Mucosa of gallbladder (tissue), 1 donor: ENCODE data around the gene EYA2. TPM values are rescaled to one million over a fixed set of nuclear protein-coding genes. Genes with fewer than 3 reads are reported as not detected.
A peak's percentile ranks its signal among the peaks of the same experiment; 100 is the strongest.

ENCODE experiments used
- DNase-seq: peaks from one replicate; pipeline ENCODE4 v3.0.0-alpha.2; 2020; ENCODE audit warnings: low spot score
- total RNA-seq: library from RNA; stranded (reverse); gene quantifications from one replicate; pipeline ENCODE4 v1.2.1, GENCODE V29; 2021
- donor health status: DM: no; HTN: no; CAD: no.

EYA2 gene
- total RNA-seq, 1 donor from 2014 or later, result 2.1 TPM

GRCh38 chr20:47036091-47036870 lies 141.6 kb downstream of the EYA2 start:
- DNase-seq, result no peak

GRCh38 chr20:47038566-47039560 lies 144.2 kb downstream of the EYA2 start:
- DNase-seq, result no peak

GRCh38 chr20:47040506-47041125 lies 146.0 kb downstream of the EYA2 start:
- no peak for DNase-seq

GRCh38 chr20:47041396-47041899 lies 146.8 kb downstream of the EYA2 start:
- no peak for DNase-seq

- DNase-seq, result no peak
Observed at GRCh38 chr20:47042464-47042863, 147.8 kb downstream of the EYA2 start.

- no peak for DNase-seq
Observed at GRCh38 chr20:47043086-47043485, 148.4 kb downstream of the EYA2 start.

- no peak for DNase-seq
Observed at GRCh38 chr20:47044938-47045337, 150.3 kb downstream of the EYA2 start.

- no peak for DNase-seq
Observed at GRCh38 chr20:47048054-47048453, 153.4 kb downstream of the EYA2 start.

- DNase-seq, result no peak
Observed at GRCh38 chr20:47049771-47050170, 155.1 kb downstream of the EYA2 start.

- no peak for DNase-seq
Observed at GRCh38 chr20:47050996-47051395, 156.4 kb downstream of the EYA2 start.

GRCh38 chr20:47051936-47052526 lies 157.4 kb downstream of the EYA2 start:
- DNase-seq, result no peak

- DNase-seq, result no peak
Observed at GRCh38 chr20:47054506-47054905, 159.9 kb downstream of the EYA2 start.

GRCh38 chr20:47054945-47055344 lies 160.3 kb downstream of the EYA2 start:
- DNase-seq, result no peak

GRCh38 chr20:47055699-47056369 lies 161.2 kb downstream of the EYA2 start:
- no peak for DNase-seq

- DNase-seq, result no peak
Observed at GRCh38 chr20:47057661-47058060, 163.0 kb downstream of the EYA2 start.

GRCh38 chr20:47058236-47058635 lies 163.6 kb downstream of the EYA2 start:
- DNase-seq, result no peak

GRCh38 chr20:47059536-47059935 lies 164.9 kb downstream of the EYA2 start:
- no peak for DNase-seq

- DNase-seq, result no peak
Observed at GRCh38 chr20:47061549-47061948, 166.9 kb downstream of the EYA2 start.

GRCh38 chr20:47062226-47062890 lies 167.7 kb downstream of the EYA2 start:
- DNase-seq, result no peak

GRCh38 chr20:47063407-47063806 lies 168.8 kb downstream of the EYA2 start:
- peak; percentile 48 for DNase-seq
